ENCODE data around the gene SSNA1. TPM values are rescaled to one million over a fixed set of nuclear protein-coding genes. Genes with fewer than 3 reads are reported as not detected.

Gene SSNA1
- total RNA-seq, 4 donors from 2014 or later, result 26.7 to 69.3 (median 55.8) TPM

- no peak for TF ChIP-seq CTCF (IDR thresholded peaks at IDR 0.05; ENCODE audit: low read depth)
Observed at GRCh38 chr9:137176302-137177182, 11.9 kb upstream of the SSNA1 start.

GRCh38 chr9:137178201-137178938 is 10.1 kb upstream of the SSNA1 start:
- TF ChIP-seq CTCF (IDR thresholded peaks at IDR 0.05; ENCODE audit: low read depth), result no peak

GRCh38 chr9:137178939-137179630 is 9.4 kb upstream of the SSNA1 start:
- TF ChIP-seq CTCF (IDR thresholded peaks at IDR 0.05; ENCODE audit: low read depth), result no peak

GRCh38 chr9:137179761-137180160 is 8.7 kb upstream of the SSNA1 start:
- no peak for TF ChIP-seq CTCF (IDR thresholded peaks at IDR 0.05; ENCODE audit: low read depth)

GRCh38 chr9:137180491-137180890 is 8.0 kb upstream of the SSNA1 start:
- no peak for TF ChIP-seq CTCF (IDR thresholded peaks at IDR 0.05; ENCODE audit: low read depth)

GRCh38 chr9:137181680-137182079 is 6.8 kb upstream of the SSNA1 start:
- TF ChIP-seq CTCF (IDR thresholded peaks at IDR 0.05; ENCODE audit: low read depth), result no peak

GRCh38 chr9:137182836-137183235 is 5.6 kb upstream of the SSNA1 start:
- TF ChIP-seq CTCF (IDR thresholded peaks at IDR 0.05; ENCODE audit: low read depth), result no peak
